GM18502 (cell line): ENCODE measurements around the gene OR13J1.
"Not testable (repeated sequence)": the region's sequence is repeated elsewhere in the genome, so short reads cannot be mapped to it uniquely, and the experiment has no call there.

Experiments
- ATAC-seq: cut with Tn5 transposase; IDR thresholded peaks from one replicate; pipeline ENCODE4 v1.9.1; 2021; ENCODE audit warnings: mild to moderate bottlenecking; ENCODE audit not compliant: unreplicated experiment, poor library complexity

OR13J1 gene, protein sequence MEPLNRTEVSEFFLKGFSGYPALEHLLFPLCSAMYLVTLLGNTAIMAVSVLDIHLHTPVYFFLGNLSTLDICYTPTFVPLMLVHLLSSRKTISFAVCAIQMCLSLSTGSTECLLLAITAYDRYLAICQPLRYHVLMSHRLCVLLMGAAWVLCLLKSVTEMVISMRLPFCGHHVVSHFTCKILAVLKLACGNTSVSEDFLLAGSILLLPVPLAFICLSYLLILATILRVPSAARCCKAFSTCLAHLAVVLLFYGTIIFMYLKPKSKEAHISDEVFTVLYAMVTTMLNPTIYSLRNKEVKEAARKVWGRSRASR

DNA sequence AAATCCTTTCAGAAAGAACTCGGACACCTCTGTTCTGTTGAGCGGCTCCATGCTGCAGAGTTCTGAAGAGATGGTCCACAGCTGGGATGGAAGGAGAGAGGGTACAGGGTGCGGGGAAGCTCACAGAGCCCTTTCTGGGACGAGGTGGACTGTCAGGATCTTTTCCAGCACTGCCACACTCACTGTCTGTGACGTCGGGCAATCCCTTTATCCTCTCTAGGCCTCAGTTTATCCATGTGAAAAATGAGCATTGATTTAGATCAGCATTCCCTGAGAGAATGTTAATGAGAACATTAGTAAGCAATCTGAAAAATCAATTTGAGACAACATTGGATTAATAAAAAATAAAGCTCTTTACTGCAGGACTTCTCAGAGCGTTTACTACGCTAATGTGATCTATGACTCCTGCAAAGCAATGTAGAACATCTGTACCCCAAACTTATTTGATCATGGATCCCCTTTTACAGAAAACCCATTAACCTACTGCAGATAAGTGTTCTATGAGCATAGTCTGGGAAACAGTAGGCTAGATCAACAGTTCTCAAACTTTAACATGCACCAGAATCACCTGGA, at the start of gene OR13J1:
Gene OR13J1, minus strand, starts transcription at position 51 of the 573 bp plus-strand sequence. Its CDS starts 0 bp downstream, at position 51.
- ATAC-seq = no peak

DNA sequence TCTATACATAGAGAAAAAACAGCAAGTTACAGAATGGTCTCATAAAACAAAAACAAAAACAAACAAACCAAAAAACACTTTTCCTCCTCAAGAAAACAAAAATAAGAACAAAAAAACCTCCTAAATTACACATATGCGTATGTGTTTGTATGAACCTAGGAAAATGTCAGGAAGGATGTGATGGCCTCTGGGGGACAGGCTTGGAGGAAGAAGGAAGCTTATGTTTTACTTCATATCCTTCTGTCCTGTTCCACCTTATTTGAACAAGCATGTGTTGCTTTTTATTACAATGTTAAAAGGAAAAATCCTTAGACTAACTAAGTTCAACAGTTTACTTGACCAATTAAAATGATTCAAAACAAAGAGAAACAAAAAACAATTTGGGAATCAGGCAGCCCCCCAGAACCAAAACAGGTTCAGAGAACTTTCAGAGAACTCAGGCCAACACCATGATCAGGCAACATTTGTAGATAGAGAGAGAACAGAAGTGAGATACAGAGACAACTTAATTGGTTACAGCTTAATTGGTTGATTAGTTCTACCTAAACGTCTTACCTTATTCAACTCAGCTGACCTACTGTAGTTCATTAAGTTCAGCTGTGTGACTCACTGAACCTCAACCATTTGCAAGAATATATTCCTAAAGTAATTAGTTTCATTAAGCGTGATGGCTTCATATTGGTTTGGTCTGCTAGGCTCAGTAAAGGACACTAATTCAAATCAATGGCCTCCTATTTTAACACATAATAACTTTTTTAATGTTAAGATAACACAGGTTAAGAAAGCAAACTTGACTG, 49.2 kb upstream of the OR13J1 start:
- ATAC-seq = no peak

DNA sequence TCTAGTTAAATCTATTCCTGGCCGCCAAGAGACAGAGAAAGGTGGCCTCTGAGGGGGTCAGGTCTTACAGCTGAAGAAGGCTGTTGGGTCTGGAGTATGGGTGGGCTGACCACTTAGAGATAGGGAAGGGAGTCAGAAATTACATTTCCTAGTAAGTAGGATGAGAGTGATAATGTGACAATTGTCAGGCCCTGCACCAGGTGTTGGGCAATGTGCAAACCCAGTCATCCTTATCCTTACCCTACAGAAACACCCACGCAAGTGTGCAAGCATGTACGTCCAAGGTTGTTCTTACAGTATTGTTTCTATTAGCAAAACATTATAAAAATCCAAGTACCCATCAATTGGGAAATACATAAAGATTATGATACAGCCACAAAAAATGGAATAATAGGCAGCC, 48.6 kb upstream of the OR13J1 start:
- ATAC-seq = no peak

DNA sequence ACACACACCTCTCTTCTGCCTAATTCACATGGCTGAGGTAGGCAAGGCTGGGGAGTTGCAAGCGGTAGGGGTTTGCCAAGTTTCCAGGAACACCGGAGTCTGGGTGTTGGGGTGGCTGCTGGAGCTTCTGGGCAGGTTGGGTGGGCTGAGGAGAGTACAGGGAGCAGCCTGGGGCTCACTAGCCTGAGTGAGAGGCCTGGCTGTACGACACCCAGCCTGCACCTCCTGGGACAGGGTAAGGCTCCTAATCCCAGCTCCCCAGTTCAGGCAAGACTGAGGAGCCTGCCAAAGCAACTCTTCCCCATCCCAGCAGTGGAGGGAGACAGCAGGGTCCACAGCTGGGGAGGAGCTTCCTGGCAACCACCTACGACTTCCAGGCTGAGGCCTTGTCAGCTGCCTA, 47.1 kb upstream of the OR13J1 start:
- no peak for ATAC-seq

DNA sequence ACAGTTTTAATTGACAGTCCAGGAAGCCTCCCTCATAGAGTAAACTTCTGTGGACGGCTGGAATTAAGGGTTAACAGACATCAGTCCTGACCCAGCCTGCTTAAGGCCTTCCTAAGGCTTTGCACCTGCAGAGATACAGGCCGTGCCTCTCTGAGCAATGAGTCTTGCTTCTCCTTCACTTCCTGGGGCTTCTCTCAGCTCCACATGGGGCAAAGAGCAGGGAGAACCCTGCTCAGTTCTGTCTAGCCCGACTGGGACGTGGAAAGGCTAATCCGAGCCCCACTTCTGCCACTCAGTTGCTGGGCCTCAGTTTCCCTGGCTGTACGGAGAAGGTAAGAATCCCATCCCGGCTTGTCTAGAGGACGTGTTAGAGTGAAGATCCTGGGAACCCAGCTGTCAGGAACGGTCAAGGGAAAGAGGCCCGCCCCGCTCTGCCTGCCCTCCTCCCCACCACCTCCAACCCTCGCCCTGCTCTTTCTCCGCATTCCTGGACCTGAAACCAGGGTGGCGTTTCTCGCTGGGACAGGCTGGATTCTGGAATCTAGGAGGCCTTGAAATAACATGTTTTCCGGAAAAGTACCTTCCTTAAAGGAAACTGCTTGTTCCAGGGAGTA, 45.6 kb upstream of the OR13J1 start:
- no peak for ATAC-seq

DNA sequence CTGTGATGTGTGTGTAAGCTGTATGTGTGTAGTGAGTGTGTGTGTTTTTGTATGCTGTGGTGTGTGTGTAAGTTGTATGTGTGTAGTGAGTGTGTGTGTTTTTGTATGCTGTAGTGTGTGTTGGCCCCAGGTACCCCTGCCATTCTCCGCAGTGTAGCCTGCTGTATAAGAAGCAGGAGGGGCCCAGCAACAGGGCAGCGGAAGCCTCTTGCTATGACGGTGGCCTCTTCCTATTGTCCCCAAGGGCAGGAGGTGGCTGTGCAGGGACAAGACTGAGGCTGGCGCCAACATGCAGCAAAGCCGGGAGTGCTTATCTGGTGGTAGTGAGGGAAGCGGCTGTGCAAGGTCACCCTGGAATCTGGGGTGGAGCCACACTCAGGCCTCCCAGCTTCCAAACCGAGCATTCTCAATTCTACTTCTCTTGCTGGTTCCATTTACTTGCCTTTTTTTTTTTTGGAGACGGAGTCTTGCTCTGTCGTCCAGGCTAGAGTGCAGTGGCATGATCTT, 44.2 kb upstream of the OR13J1 start:
- ATAC-seq = no peak

DNA sequence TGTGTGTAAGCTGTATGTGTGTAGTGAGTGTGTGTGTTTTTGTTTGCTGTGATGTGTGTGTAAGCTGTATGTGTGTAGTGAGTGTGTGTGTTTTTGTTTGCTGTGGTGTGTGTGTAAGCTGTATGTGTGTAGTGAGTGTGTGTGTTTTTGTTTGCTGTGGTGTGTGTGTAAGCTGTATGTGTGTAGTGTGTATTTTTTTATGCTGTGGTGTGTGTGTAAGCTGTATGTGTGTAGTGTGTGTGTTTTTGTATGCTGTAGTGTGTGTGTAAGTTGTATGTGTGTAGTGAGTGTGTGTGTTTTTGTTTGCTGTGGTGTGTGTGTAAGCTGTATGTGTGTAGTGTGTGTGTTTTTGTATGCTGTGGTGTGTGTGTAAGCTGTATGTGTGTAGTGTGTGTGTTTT, 43.2 kb upstream of the OR13J1 start:
- not testable (repeated sequence) for ATAC-seq

DNA sequence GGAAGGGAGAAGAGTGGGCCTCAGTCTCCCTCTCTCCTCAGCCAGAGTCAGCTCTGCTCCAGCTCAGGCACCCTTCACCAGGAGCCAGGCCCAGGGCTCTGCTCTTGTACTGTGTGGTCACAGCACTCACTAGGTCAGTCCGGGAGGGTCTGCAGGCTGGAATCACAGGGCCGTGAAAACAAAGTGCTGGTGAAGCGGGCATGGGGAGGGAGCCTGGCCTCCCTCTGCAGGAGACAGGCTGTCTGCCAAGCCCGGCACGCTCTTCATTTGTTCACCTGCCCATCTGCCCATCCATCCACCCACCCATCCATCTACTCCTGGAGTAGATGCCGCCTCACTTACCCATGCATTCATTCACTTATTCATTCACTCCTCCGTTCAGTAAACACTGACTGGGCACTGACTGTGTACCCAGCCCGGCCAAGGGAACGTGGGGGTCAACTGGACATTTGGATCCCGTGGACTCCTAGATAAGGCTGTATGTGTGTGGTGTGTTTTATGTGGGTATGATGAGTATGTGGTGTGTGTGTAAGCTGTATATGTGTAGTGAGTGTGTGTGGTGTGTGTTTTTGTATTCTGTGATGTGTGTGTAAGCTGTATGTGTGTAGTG, 42.7 kb upstream of the OR13J1 start:
- no peak for ATAC-seq

DNA sequence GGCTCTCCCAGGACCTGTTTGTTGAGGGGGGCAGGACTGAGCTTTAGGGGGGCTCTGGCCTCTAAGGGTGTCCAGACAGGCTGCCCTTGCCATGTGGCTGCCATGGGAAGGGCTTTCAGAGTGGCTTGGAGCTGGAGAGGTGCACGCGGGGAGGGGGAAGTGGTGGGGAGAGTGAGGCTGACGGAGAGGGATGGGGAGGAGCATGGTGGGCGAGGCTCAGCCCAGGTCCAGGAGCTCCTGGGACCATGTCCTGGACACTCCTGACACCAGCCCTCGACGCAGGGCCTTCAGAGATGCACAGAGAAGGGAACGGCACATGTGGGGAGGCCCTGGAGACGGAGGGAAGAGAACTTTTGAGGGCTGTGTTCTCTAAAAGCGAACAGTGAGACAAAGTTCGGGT, 41.5 kb upstream of the OR13J1 start:
- no peak for ATAC-seq

DNA sequence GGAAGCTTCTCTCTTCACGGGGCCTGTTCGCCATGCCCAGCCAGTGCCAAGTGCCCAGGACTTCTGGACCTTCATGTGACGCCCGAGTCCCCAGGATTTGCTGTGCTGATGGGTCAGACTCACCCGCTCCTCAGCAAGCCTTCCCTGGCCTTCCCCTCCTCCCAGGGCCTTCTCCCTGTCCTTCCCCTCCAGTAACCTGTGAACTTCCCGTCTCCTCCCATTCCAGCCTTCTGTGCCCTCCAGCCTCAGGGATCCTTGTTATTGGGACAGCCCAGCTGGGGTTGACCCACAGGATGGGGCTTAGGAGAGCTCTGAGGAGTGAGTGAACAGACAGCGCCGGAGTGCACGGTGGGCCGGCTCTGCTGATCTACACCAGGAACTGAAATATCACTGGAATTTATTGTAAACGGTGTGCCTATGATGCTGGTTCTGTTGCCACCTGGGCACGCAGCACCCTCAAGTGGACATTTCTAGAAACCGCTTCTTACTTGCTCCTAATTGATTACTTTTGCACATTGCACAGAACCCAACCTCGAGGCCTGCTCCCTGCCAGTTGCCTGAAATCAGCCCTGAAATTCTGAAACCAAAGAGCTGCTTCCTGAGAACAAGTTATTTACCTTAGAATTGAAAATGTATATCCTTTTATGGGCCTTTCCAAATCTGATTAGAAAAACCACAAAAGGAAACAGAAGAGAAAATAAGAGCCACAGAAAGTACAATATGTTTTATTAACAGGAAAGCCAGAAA, 40.6 kb upstream of the OR13J1 start:
- ATAC-seq = no peak

DNA sequence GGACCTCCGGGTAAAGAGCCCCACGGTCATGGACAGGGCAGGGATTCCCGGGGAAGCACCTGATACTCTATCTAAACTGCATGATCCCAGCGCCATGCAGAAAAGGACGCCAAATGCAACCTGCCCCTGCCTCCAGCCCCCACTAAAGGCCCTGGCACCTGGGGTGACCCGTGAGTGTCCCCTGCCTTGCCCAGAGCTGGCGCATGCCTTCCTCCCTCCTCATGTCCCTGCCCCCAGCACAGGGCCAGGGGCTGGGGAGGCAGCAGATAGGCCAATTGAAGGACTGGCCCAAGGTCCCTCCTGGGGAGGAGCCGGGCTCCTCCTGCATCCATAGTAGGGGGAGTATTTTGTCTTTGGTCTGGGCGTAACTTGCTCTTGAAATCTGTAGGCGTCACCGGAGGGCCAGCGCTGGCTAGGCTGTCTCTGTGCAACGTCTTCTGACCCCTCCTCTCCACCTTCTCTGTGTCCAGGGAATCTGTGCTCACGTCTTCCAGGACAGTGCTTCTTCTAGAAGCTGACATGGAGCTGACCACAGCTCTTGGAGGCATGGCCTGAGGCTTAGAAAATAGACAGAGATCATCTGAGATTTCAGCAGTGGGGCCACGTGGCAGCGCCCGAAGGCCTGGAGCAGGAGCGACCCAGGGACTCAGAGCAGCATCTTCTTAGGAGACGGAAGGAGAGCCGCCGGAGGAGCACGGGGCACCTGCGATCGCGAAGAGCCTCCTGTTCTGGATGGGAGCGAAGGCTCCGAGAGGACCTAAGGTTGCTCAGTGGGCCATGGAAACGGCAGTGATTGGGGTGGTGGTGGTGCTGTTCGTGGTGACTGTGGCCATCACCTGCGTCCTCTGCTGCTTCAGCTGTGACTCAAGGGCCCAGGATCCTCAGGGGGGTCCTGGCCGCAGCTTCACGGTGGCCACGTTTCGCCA, 39.7 kb upstream of the OR13J1 start:
- no peak for ATAC-seq

DNA sequence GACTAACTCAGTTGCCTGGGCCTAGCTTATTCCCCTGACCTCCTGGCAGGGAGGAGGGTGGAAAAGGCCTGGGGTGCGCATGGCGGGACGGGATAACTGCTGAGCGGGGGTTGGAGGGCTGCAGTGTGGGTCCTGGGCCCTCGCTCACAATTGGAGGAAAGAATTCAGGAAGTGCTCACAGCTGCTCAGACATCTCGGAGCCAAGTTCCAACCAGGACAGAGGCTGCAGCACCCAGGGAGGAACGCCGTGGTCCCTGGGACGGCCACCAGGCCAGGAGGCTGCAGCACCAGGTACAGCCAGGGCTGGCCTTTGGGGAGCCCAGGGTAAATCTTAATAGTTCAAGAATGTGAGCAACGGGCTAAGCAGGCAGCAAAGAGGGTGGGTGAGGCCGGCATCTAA, 39.1 kb upstream of the OR13J1 start, which contains the start of gene SPAAR:
Gene SPAAR, plus strand, starts transcription at position 217 of the 400 bp plus-strand sequence. CDS start 974 bp downstream, outside the sequence.
- no peak for ATAC-seq

DNA sequence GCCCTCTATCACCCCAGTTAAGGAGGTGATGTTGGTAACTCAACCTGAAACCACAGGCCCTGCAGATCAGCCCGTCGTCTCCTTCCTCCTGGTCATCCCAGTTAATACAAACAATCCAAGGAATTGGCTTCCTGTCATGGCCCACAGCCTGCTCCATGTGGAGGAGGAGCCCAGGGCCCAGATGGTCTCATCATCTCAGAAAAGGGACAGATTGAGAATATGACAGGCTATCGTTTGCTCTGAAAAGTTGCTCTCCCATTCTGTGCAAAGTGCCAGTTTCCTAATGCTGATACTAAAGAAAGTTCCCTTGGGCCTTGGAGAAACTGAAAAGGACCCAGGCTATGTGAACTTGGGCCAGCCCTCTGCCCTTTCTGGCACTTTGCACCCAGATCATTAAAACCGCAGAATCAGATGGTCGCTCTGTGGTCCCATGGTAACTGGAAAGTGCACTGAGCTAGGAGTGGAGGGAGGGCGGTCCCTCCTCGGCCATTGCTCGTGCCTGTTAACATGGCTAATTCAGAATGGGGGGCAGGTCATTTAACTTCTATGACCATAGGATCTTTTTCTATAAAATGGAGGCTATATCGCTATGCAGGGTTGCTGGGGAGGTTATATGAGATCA, 38.4 kb upstream of the OR13J1 start:
- ATAC-seq = no peak

DNA sequence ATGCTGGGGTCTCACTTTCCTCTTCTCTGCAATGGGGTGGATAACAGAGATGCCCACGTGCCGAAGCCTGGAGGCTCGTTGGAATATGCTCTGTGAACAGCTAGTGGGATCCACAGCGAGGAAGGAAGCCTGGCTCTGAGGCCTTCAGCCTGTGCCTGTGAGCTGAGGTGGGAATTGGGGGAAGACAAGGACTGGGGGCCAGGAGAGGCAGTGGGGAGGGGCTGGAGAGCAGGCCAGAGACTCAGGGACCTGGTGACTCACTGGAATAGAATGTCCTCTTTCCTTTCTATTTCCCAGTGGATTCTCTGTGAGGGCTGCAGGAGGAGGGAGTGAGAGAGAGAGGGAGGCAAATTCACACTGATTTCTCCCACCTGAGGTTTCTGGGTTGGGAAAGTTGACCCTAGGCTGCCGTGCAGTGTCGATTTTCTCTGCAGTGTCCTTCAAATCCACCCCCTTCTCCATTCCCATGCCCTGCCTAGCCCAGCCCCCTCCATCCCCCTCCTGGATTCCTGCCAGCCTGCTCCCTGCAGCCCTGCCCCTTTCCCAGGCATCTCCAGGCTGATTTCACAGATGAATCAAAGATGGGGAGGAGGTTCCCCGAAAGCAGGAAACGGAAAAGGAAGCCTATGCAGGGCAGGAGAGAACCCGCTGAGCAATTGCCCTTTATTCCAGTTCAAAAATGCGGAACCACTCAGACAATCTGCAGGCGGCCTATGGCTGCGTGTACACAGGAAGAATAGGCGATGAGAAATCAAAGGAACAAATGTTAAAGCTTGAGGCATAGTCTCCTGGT, 37.7 kb upstream of the OR13J1 start:
- ATAC-seq = no peak

DNA sequence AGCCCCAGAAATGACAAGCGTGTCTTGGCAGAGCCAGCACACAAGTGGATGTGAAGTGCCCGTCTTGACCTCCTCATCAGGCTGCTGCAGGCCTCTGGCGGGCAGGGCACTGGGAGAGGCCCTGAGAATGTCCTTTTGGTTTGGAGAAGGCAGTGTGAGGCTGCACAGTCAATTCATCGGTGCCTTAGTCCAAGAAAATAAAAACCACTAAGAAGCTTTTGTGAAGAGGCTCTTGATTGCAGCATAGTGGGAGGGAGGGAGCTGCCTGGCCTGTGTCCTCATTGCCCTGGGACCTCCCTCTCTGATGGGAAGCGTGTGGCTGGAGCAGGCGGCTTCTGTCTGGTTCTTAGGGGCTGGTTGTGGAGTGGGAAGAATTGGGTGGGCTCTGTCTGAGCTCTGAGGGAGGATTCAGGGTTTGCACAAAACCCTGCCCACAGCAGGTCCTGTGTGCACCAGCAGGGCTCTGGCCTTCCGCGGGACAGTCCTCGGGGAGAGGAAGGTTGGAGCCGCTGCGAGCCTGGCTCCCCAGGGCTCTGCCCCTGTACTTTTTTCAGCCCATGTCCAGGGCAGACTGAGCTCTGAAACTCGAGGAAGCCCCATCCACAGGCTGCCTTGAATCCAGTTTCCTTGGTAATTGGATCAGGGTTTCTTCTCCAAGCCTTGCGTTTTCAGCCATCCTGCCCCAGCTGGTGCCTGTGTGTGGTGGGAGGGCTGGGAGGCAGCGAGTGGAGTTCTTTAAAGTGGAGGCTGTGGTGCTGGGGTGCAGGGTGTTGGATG, 36.9 kb upstream of the OR13J1 start:
- no peak for ATAC-seq

DNA sequence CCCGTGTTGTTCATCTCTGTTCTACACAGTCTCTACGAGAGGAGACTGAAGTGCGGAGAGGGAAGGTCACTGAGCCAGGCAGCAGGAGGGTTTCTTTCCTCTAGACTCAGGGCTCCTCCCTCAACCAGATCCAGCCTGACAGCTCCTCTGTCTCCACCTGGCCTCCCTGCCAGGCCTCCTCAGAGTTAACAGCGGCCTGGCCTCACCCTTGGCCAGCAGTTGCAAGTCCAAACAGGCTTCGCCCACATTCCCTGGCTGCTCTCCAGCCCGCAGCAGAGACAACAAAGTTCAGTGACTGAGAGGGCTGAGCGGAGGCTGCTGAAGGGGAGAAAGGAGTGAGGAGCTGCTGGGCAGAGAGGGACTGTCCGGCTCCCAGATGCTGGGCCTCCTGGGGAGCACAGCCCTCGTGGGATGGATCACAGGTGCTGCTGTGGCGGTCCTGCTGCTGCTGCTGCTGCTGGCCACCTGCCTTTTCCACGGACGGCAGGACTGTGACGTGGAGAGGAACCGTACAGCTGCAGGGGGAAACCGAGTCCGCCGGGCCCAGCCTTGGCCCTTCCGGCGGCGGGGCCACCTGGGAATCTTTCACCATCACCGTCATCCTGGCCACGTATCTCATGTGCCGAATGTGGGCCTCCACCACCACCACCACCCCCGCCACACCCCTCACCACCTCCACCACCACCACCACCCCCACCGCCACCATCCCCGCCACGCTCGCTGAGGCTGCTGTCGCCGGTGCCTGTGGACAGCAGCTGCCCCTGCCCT, 35.9 kb upstream of the OR13J1 start, which contains the start of gene HRCT1:
Gene HRCT1, plus strand, starts transcription at position 291 of the 768 bp plus-strand sequence. Its CDS starts 86 bp downstream, at position 377.
- no peak for ATAC-seq
